K562 (cell line): ENCODE measurements around the gene WSCD2. TPM values are rescaled to one million over a fixed set of nuclear protein-coding genes. Genes with fewer than 3 reads are reported as not detected.

ENCODE experiments used
- ATAC-seq: fragments of 200-7000 bp; cut with Tn5 transposase; 3 replicates; pipeline ENCODE4 v1.9.1; 2020; ENCODE audit warnings: moderate library complexity
- BruUV-seq: library from RNA; stranded (reverse); fragments of 400-500 nt; replicated peaks from 2 replicates; lab custom pipeline; 2021; lab: Mats Ljungman, UMichigan
- CTCF ChIA-PET: fragments of 300-600 bp; formaldehyde crosslinking; extraction: SDS; loops from one replicate; lab custom pipeline; 2021; ENCODE audit warnings: low intra/inter-chr PET ratio; lab: Yijun Ruan, JAX
- POLR2A ChIA-PET: fragments of 300-600, 350-650 bp; sonication (Branson Sonifier 250); formaldehyde crosslinking; extraction: SDS; loops from one replicate; lab custom pipeline; 2021; ENCODE audit warnings: antibody characterized with exemption, inconsistent platforms; lab: Yijun Ruan, JAX
- DNase-seq, 4 experiments: peaks; one replicate each; pipeline versions ENCODE4 v3.0.0 to v3.0.0-alpha.2; 2011 to 2018; ENCODE audit warnings: low spot score in 3 of 4, mixed read lengths in 3 of 4; ENCODE audit errors: extremely low read depth in 1 of 4
- FAIRE-seq: peaks from 2 replicates; lab custom pipeline; 2011; peaks lifted over from hg19 to GRCh38; lab: Jason Lieb, UNC
- H2AFZ ChIP-seq: 2 replicates; pipeline ENCODE4 v1.6.0; 2011; ENCODE audit warnings: low read depth, low read length, control low read depth, inconsistent platforms
- H3K27ac ChIP-seq: fragments of 200-600 bp; 3 replicates; pipeline ENCODE4 v1.8.0; 2011; ENCODE audit warnings: low read depth, mild to moderate bottlenecking, control low read depth, inconsistent platforms, low read length, moderate library complexity, mixed read lengths; ENCODE audit errors: extremely low read depth
- H3K27me3 ChIP-seq, 2 experiments: fragments of 300-600 bp in 1 of 2; 2 replicates in 1 of 2; 3 replicates in 1 of 2; pipeline versions ENCODE4 v1.6.0 to v1.8.0; 2011; ENCODE audit warnings: inconsistent platforms in 2 of 2, low read length in 2 of 2, mild to moderate bottlenecking in 1 of 2, mixed read lengths in 1 of 2, moderate library complexity in 1 of 2; ENCODE audit not compliant: control insufficient read depth in 2 of 2, insufficient read depth in 2 of 2
- H3K36me3 ChIP-seq: fragments of 300-600 bp; 3 replicates; pipeline ENCODE4 v1.8.0; 2011; ENCODE audit warnings: mild to moderate bottlenecking, low read length, inconsistent platforms; ENCODE audit not compliant: control insufficient read depth, insufficient read depth
- H3K4me1 ChIP-seq, 2 experiments: fragments of 200-600 bp in 1 of 2; replicated peaks in 1 of 2; 2 replicates in 1 of 2; 3 replicates in 1 of 2; pipeline versions ENCODE4 v1.5.1 to v1.8.0; 2011; ENCODE audit warnings: inconsistent platforms in 2 of 2, low read length in 2 of 2, mild to moderate bottlenecking in 1 of 2, mixed read lengths in 1 of 2, moderate library complexity in 1 of 2; ENCODE audit not compliant: control insufficient read depth in 2 of 2, insufficient read depth in 2 of 2
- H3K4me2 ChIP-seq: 2 replicates; pipeline ENCODE4 v1.6.1; 2011; ENCODE audit warnings: low read length, control low read depth, inconsistent platforms, mixed read lengths; ENCODE audit not compliant: insufficient read depth
- H3K4me3 ChIP-seq: fragments of 200-600 bp; sonication (generic), shearing (Covaris generic); 2 replicates; pipeline ENCODE4 v1.5.1; 2016; ENCODE audit warnings: control low read depth, inconsistent platforms
- H3K79me2 ChIP-seq: fragments of 200-600 bp; 3 replicates; pipeline ENCODE4 v1.8.0; 2011; ENCODE audit warnings: low read length, inconsistent platforms; ENCODE audit not compliant: control insufficient read depth, insufficient read depth
- H3K9ac ChIP-seq, 2 experiments: 2 replicates each; pipeline versions ENCODE4 v1.6.0 to v1.6.1; 2011; ENCODE audit warnings: low read depth in 2 of 2, low read length in 2 of 2, control low read depth in 1 of 2, inconsistent platforms in 1 of 2, mild to moderate bottlenecking in 1 of 2, mixed read lengths in 1 of 2; ENCODE audit not compliant: insufficient read depth in 1 of 2
- H3K9me1 ChIP-seq: one replicate; pipeline ENCODE4 v1.6.0; 2011; ENCODE audit warnings: inconsistent platforms, mild to moderate bottlenecking, low read length, moderate library complexity; ENCODE audit not compliant: control insufficient read depth, insufficient read depth
- H3K9me3 ChIP-seq: replicated peaks from 2 replicates; pipeline ENCODE4 v1.5.1; 2011; ENCODE audit warnings: low read depth, low read length, inconsistent platforms; ENCODE audit not compliant: control insufficient read depth, insufficient read depth
- H4K20me1 ChIP-seq: replicated peaks from 2 replicates; pipeline ENCODE4 v1.6.1; 2011; ENCODE audit warnings: low read length, inconsistent platforms, mixed read lengths; ENCODE audit not compliant: control insufficient read depth, insufficient read depth
- CBX8 ChIP-seq: fragments of 200-600 bp; sonication (generic); IDR thresholded peaks from 2 replicates; pipeline ENCODE4 v1.6.1; 2012; ENCODE audit warnings: borderline replicate concordance, mixed run types, low read depth, mild to moderate bottlenecking, moderate library complexity, mixed read lengths, low read length, control low read depth, inconsistent platforms; ENCODE audit not compliant: poor library complexity, severe bottlenecking; ENCODE audit errors: extremely low read depth
- FOXK2 ChIP-seq, 2 experiments: fragments of 450-650 bp; IDR thresholded peaks in 1 of 2; conservative IDR thresholded peaks in 1 of 2; 2 replicates each; pipeline ENCODE4 v1.6.1; 2016; ENCODE audit warnings: low read depth in 2 of 2, mild to moderate bottlenecking in 1 of 2
- GATAD2B ChIP-seq: fragments of 450-650 bp; IDR thresholded peaks from 2 replicates; pipeline ENCODE4 v1.6.1; 2017; ENCODE audit warnings: mild to moderate bottlenecking, borderline replicate concordance
- HMG20A ChIP-seq: fragments of 450-650 bp; formaldehyde crosslinking; conservative IDR thresholded peaks from 2 replicates; pipeline ENCODE4 v1.4.0; 2020; ENCODE audit warnings: mild to moderate bottlenecking, mixed read lengths
- KLF16 ChIP-seq: IDR thresholded peaks from 2 replicates; pipeline ENCODE4 v1.6.1; 2016; ENCODE audit warnings: antibody characterized with exemption
- MYC ChIP-seq, 2 experiments: fragments of 250-450 bp in 1 of 2; sonication (Bioruptor Pico) in 1 of 2; IDR thresholded peaks; 2 replicates each; pipeline versions ENCODE4 v1.5.1 to v1.6.1; 2012 to 2021; ENCODE audit warnings: low read depth in 2 of 2, borderline replicate concordance in 1 of 2, improper control_type of control experiment in 1 of 2, low read length in 1 of 2, mild to moderate bottlenecking in 1 of 2, moderate library complexity in 1 of 2
- NFIC ChIP-seq: fragments of 450-650 bp; IDR thresholded peaks from 2 replicates; pipeline ENCODE4 v1.6.1; 2017; ENCODE audit warnings: mild to moderate bottlenecking, inconsistent platforms
- NR2C1 ChIP-seq, 2 experiments: fragments of 450-650 bp; IDR thresholded peaks; 2 replicates each; pipeline ENCODE4 v1.6.1; 2017; ENCODE audit warnings: mild to moderate bottlenecking in 2 of 2, antibody characterized with exemption in 1 of 2, inconsistent platforms in 1 of 2, missing compliant biosample characterization in 1 of 2, missing genetic modification characterization in 1 of 2
- PTBP1 ChIP-seq: fragments of 200-400 bp; formaldehyde crosslinking; IDR thresholded peaks from 2 replicates; pipeline ENCODE4 v1.6.1; 2017; ENCODE audit warnings: low read depth, low read length
- PYGO2 ChIP-seq: fragments of 450-650 bp; IDR thresholded peaks from 2 replicates; pipeline ENCODE4 v1.6.1; 2016; ENCODE audit warnings: mild to moderate bottlenecking, missing genetic modification characterization, moderate library complexity, missing compliant biosample characterization
- RBM14 ChIP-seq: fragments of 200-400 bp; formaldehyde crosslinking; IDR thresholded peaks from 2 replicates; pipeline ENCODE4 v1.6.1; 2018; ENCODE audit warnings: low read depth, mild to moderate bottlenecking, low read length, moderate library complexity, borderline replicate concordance; ENCODE audit not compliant: insufficient read depth
- WHSC1 ChIP-seq: IDR thresholded peaks from one replicate; pipeline ENCODE4 v1.6.1; 2012; ENCODE audit warnings: low read length, control low read depth, inconsistent platforms
- ZFP1 ChIP-seq: fragments of 450-650 bp; formaldehyde crosslinking; IDR thresholded peaks from 2 replicates; pipeline ENCODE4 v1.4.0; 2020; ENCODE audit warnings: mild to moderate bottlenecking, mixed read lengths
- ZNF174 ChIP-seq: fragments of 250-450 bp; sonication (Bioruptor Pico); IDR thresholded peaks from 2 replicates; pipeline ENCODE4 v1.4.0; 2020; ENCODE audit warnings: mild to moderate bottlenecking
- ZNF24 ChIP-seq: fragments of 450-650 bp; IDR thresholded peaks from 2 replicates; pipeline ENCODE4 v1.6.1; 2016
- ZNF263 ChIP-seq: sonication (generic); formaldehyde crosslinking; IDR thresholded peaks from 2 replicates; pipeline ENCODE4 v1.8.0; 2022; ENCODE audit warnings: mild to moderate bottlenecking, missing genetic modification reagents, borderline replicate concordance
- ZNF551 ChIP-seq: fragments of 250-450 bp; sonication (Bioruptor Pico); IDR thresholded peaks from 2 replicates; pipeline ENCODE4 v1.5.0; 2021; ENCODE audit warnings: mild to moderate bottlenecking, moderate library complexity
- ZNF584 ChIP-seq: fragments of 200-800 bp; sonication (Bioruptor generic); IDR thresholded peaks from 2 replicates; pipeline ENCODE4 v1.6.1; 2016; ENCODE audit warnings: low read depth, mild to moderate bottlenecking, missing genetic modification characterization, missing compliant biosample characterization
- in situ Hi-C: fragments of 300-500 bp; cut with MboI; formaldehyde crosslinking; loops from 4 replicates; pipeline ENCODE4 v1.15.0; 2018; ENCODE audit warnings: inconsistent platforms, mixed read lengths
- intact Hi-C: fragments of 100-400 bp; cut with micrococcal nuclease; formaldehyde crosslinking; loops from 2 replicates; pipeline ENCODE4 v1.14.2; 2022
- polyA plus RNA-seq, 8 experiments: library from polyadenylated mRNA; depleted of rRNA in 4 of 8; stranded (reverse) in 5 of 8; unstranded in 3 of 8; fragments of >200 nt; fragmentation: Nextera tagmentation in 2 of 8; fragmentation: Illumina TruSeq in 1 of 8; extraction: Ambion mirVana in 2 of 8; extraction: Trizol in 1 of 8; gene quantifications; 2 replicates each; pipeline versions ENCODE4 v1.2.1 to v1.2.3, GENCODE V29; 2011 to 2014; ENCODE audit warnings: inconsistent platforms in 1 of 8, missing spikeins in 1 of 8
- total RNA-seq, 7 experiments: library from RNA; depleted of rRNA in 6 of 7; stranded (reverse); fragments of >200 nt in 6 of 7; fragmentation: Illumina TruSeq in 2 of 7; extraction: Trizol in 2 of 7; gene quantifications; 2 replicates each; pipeline versions ENCODE4 v1.2.1 to v1.2.3, GENCODE V29; 2011 to 2021; ENCODE audit warnings: low replicate concordance in 1 of 7
- TF ChIP-seq, protein P1 (sequence below): sonication (generic); formaldehyde crosslinking; IDR thresholded peaks from 2 replicates; pipeline ENCODE4 v1.8.0; 2022; ENCODE audit warnings: mild to moderate bottlenecking, missing genetic modification reagents, borderline replicate concordance
- TF ChIP-seq, protein P2 (sequence below): fragments of 200-800 bp; sonication (Bioruptor generic); IDR thresholded peaks from 2 replicates; pipeline ENCODE4 v1.6.1; 2017; ENCODE audit warnings: missing genetic modification characterization, missing compliant biosample characterization

The WSCD2 gene
- total and polyA plus RNA-seq, 9 of the 15 experiments (the other 6 are each of a cell fraction or from before 2014, with no cell fraction given): 0.72 to 14.1 (median 4.0) TPM

DNA sequence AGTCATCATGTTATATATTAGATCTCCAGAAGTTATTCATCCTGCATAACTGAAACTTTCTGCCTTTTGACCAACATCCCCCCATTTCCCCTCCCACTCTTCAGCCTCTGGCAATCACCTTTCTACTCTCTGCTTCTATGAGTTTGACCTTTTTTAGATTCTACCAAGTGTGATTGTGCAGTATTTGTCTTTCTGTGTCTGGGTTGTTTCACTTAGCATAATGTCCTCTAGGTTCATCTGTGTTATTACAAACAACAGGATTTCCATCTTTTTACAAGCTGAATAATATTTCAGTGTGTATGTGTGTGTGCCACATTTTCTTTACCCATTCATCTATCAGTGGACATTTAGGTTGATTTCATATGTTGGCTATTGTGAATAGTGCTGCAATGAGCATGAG lies 11.2 kb upstream of the WSCD2 start:
- Histone ChIP-seq H3K79me2 (peaks cover 14% of the 10 kb centered on the region; the same call in 2 of the 3 replicates), H3K9me3 (no peaks in the 10 kb centered on the region), H3K36me3 (no peaks in the 10 kb centered on the region), H2AFZ (peak overlapping the region; percentile 51; the same call in 1 of the 2 replicates), H3K4me3 (no peak overlapping the region), H3K9me1 (no peaks in the 10 kb centered on the region), H3K4me2 (no peak overlapping the region), H3K4me1 (peaks cover 37 to 72% of the 10 kb centered on the region in 2 experiments), H4K20me1 (no peaks in the 10 kb centered on the region), H3K9ac (peak overlapping the region in 1 of 2 experiments; percentile 31; a peak in 1 of 4 replicates), H3K27ac (peak overlapping the region; percentile 90), H3K27me3 (no peaks in the 10 kb centered on the region)
- ATAC-seq (no peak), FAIRE-seq (no peak), DNase-seq (no peak)
- intact Hi-C loops (loop anchor here (1.0 kb wide), 1 partner anchor 11 kb away; the partner anchor contains the start of gene WSCD2), in situ Hi-C loops (no loop called here)
- CTCF ChIA-PET: no interaction called here
- POLR2A ChIA-PET: interaction anchor here (1.0 to 1.7 kb wide), 4 partner anchors 11 to 28 kb away, joined by 3 to 5 read pairs (median 4); partner anchors contain the start of gene WSCD2
- no TSS peak for BruUV-seq
- no peak for TF ChIP-seq ZNF551 (CRISPR knock-in tag)
- no peak for TF ChIP-seq CBX8
- no peak for TF ChIP-seq ZNF263 (CRISPR knock-in tag)
- TF ChIP-seq HMG20A (CRISPR knock-in tag): no peak
- no peak for TF ChIP-seq FOXK2 (conservative IDR thresholded peaks at IDR 0.05 in 1 of 2, IDR thresholded peaks at IDR 0.05 in 1 of 2; ENCODE audit: low read depth in 2 of 2)
- TF ChIP-seq ZFP1 (CRISPR knock-in tag): peak; percentile 6; the same call in 1 of the 2 replicates
- peak; percentile 33; the same call in 1 of the 2 replicates for TF ChIP-seq NR2C1 (IDR thresholded peaks at IDR 0.05)
- peak; percentile 70 for TF ChIP-seq NR2C1 (tag; IDR thresholded peaks at IDR 0.05)
- TF ChIP-seq ZNF174 (CRISPR knock-in tag): peak; percentile 55; the same call in 1 of the 2 replicates
- TF ChIP-seq PTBP1: no peak
- peak; percentile 64; the same call in 1 of the 2 replicates for TF ChIP-seq PYGO2 (tag)
- TF ChIP-seq ZNF584 (CRISPR knock-in tag): no peak
- TF ChIP-seq KLF16: no peak
- TF ChIP-seq, protein P1, sequence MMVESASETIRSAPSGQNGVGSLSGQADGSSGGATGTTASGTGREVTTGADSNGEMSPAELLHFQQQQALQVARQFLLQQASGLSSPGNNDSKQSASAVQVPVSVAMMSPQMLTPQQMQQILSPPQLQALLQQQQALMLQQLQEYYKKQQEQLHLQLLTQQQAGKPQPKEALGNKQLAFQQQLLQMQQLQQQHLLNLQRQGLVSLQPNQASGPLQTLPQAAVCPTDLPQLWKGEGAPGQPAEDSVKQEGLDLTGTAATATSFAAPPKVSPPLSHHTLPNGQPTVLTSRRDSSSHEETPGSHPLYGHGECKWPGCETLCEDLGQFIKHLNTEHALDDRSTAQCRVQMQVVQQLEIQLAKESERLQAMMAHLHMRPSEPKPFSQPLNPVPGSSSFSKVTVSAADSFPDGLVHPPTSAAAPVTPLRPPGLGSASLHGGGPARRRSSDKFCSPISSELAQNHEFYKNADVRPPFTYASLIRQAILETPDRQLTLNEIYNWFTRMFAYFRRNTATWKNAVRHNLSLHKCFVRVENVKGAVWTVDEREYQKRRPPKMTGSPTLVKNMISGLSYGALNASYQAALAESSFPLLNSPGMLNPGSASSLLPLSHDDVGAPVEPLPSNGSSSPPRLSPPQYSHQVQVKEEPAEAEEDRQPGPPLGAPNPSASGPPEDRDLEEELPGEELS: no peak
- no peak for TF ChIP-seq WHSC1
- TF ChIP-seq GATAD2B: peak; percentile 33; the same call in 1 of the 2 replicates
- TF ChIP-seq NFIC: no peak
- TF ChIP-seq RBM14: no peak
- TF ChIP-seq MYC (IDR thresholded peaks at IDR 0.05; ENCODE audit: low read depth, low read length): no peak
- TF ChIP-seq MYC (CRISPR knock-in tag; IDR thresholded peaks at IDR 0.05; ENCODE audit: borderline replicate concordance, low read depth): 0 out of 2 replicates have a peak, but pooled peaks have one; percentile 37
- no peak for TF ChIP-seq ZNF24
- TF ChIP-seq, protein P2, sequence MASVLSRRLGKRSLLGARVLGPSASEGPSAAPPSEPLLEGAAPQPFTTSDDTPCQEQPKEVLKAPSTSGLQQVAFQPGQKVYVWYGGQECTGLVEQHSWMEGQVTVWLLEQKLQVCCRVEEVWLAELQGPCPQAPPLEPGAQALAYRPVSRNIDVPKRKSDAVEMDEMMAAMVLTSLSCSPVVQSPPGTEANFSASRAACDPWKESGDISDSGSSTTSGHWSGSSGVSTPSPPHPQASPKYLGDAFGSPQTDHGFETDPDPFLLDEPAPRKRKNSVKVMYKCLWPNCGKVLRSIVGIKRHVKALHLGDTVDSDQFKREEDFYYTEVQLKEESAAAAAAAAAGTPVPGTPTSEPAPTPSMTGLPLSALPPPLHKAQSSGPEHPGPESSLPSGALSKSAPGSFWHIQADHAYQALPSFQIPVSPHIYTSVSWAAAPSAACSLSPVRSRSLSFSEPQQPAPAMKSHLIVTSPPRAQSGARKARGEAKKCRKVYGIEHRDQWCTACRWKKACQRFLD (CRISPR knock-in tag): no peak
